Pancreas (tissue), 10 donors: ENCODE data around the gene KDM8. TPM values are rescaled to one million over a fixed set of nuclear protein-coding genes. Genes with fewer than 3 reads are reported as not detected.

Experiments
- ATAC-seq, 4 donors: fragments of 200-7000 bp; cut with Tn5 transposase; one replicate each; pipeline versions ENCODE4 v1.8.0 to v1.9.1; 2020; ENCODE audit warnings: mild to moderate bottlenecking in 4 of 4, moderate library complexity in 4 of 4
- DNase-seq, 6 donors: peaks; one replicate each; pipeline ENCODE4 v3.0.0-alpha.2; 2020
- FAIRE-seq: peaks from 2 replicates; lab custom pipeline; 2012; peaks lifted over from hg19 to GRCh38; lab: Jason Lieb, UNC
- H3K27ac ChIP-seq, 4 donors: fragments of 200-600 bp; sonication (generic); 1 replicate in 3 of 4; 2 replicates in 1 of 4; pipeline versions ENCODE4 v1.5.0 to v1.8.0; 2020
- H3K27me3 ChIP-seq, 4 donors: fragments of 200-600 bp; one replicate each; pipeline ENCODE4 v1.8.0; 2021
- H3K36me3 ChIP-seq, 3 donors: fragments of 200-600 bp; sonication (generic) in 1 of 3; one replicate each; pipeline versions ENCODE4 v1.5.0 to v1.8.0; 2020 to 2021
- H3K4me1 ChIP-seq, 3 donors: fragments of 200-600 bp; one replicate each; pipeline ENCODE4 v1.8.0; 2021
- H3K4me3 ChIP-seq, 4 donors: fragments of 200-600 bp; sonication (generic) in 2 of 4; one replicate each; pipeline versions ENCODE4 v1.5.0 to v1.8.0; 2020 to 2021
- H3K9me3 ChIP-seq, 4 donors: fragments of 200-600 bp; one replicate each; pipeline ENCODE4 v1.8.0; 2021
- WGBS, 2 donors: extraction: QIAGEN DNeasy Blood & Tissue Kit; methylation state at CpG; one replicate each; pipeline ENCODE4 v1.1.7; 2013; 5-methylcytosine and 5-hydroxymethylcytosine counted together
- intact Hi-C, 3 donors: fragments of 100-400 bp; cut with DNase I; formaldehyde crosslinking; loops; one replicate each; pipeline versions ENCODE4 v1.11.1 to v1.14.2; 2022
- polyA plus RNA-seq, 2 donors: library from polyadenylated mRNA; stranded (reverse); fragments of 200-250 nt; gene quantifications; one replicate each; pipeline ENCODE4 v1.2.3, GENCODE V29; 2013
- total RNA-seq, 6 donors: library from RNA; stranded (reverse); fragmentation: NEBNext Ultra II Directional in 4 of 6; extraction: Animal tissue kit (Norgen Biotek cat#: 25700) in 4 of 6; gene quantifications; one replicate each; pipeline versions ENCODE4 v1.2.1 to v1.2.4, GENCODE V29; 2021 to 2023
- TF ChIP-seq, protein P1 (sequence below), 4 donors: fragments of 200-600 bp; sonication (generic) in 3 of 4; IDR thresholded peaks; one replicate each; pipeline versions ENCODE4 v1.5.0 to v1.8.0; 2021; ENCODE audit warnings: antibody characterized with exemption in 4 of 4
- donor health status: healthy with polysubstance abuse.
- donor health status: DM: no; HTN: no; CAD: no; lungs with moderate emphysema.
- donor health status: DM: no; HTN: no; CAD: no.
- donor health status: control.
- donor health status: control.
- donor health status: Bipolar disorder and iron deficiency.
- donor health status: DM: yes; HTN: yes; CAD: no.
- donor health status: DM: no; HTN: no; CAD: no.
- donor health status: DM: no; HTN: no; CAD: no.
- donor health status: DM: yes; HTN: yes; CAD: no.

Gene KDM8
- total and polyA plus RNA-seq, 8 donors = 4.7 to 17.7 (median 6.8) TPM

DNA sequence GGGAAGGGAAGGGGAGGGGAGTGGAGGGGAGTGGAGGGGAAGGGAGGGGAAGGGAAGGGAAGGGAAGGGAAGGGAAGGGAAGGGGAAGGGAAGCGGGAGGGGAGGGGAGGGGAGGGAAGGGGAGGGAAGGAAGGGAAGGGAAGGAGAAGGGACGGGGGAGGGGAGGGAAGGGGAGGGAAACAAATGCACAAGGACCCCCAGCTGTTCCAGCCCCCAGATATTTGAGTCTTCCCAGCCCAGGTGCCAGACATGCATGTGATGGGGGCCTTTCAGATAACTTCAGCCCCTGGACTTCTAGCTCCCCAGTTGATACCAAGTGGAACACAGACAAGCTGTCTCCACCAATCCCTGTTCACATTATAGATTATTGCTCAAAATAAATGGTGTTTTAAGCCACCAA is 14.7 kb upstream of the KDM8 start:
- H3K27me3 ChIP-seq = no peaks in the 10 kb centered on the region
- H3K9me3 ChIP-seq = no peaks in the 10 kb centered on the region
- DNase-seq = no peak
- no peak for FAIRE-seq
- TF ChIP-seq, protein P1, sequence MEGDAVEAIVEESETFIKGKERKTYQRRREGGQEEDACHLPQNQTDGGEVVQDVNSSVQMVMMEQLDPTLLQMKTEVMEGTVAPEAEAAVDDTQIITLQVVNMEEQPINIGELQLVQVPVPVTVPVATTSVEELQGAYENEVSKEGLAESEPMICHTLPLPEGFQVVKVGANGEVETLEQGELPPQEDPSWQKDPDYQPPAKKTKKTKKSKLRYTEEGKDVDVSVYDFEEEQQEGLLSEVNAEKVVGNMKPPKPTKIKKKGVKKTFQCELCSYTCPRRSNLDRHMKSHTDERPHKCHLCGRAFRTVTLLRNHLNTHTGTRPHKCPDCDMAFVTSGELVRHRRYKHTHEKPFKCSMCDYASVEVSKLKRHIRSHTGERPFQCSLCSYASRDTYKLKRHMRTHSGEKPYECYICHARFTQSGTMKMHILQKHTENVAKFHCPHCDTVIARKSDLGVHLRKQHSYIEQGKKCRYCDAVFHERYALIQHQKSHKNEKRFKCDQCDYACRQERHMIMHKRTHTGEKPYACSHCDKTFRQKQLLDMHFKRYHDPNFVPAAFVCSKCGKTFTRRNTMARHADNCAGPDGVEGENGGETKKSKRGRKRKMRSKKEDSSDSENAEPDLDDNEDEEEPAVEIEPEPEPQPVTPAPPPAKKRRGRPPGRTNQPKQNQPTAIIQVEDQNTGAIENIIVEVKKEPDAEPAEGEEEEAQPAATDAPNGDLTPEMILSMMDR (IDR thresholded peaks at IDR 0.05) = no peak
- peaks cover 3 to 16% (median 4%) of the 10 kb centered on the region in 3 donors for H3K4me1 ChIP-seq
- no peak overlapping the region for H3K4me3 ChIP-seq
- H3K36me3 ChIP-seq = no peaks in the 10 kb centered on the region
- peak overlapping the region in 1 of 4 donors; percentile 75 for H3K27ac ChIP-seq
- no peak for ATAC-seq
- intact Hi-C loops = loop anchor here in 1 of 3 donors (10.0 kb wide), 1 partner anchor 46 kb away; no protein-coding TSS in a partner anchor
- WGBS, 2 donors = 78 to 98% methylated on average over 1 to 2 of the region's 2 CpGs

- peak overlapping the region; percentile 39 to 75 (median 54) for H3K27ac ChIP-seq
- TF ChIP-seq, protein P1 (IDR thresholded peaks at IDR 0.05) = no peak
- peaks cover 3 to 16% (median 4%) of the 10 kb centered on the region in 3 donors for H3K4me1 ChIP-seq
- no peaks in the 10 kb centered on the region for H3K27me3 ChIP-seq
- no peaks in the 10 kb centered on the region for H3K36me3 ChIP-seq
- H3K4me3 ChIP-seq = peak overlapping the region in 1 of 4 donors; percentile 3
- H3K9me3 ChIP-seq = no peaks in the 10 kb centered on the region
- DNase-seq (peak; percentile 68 to 89 (median 82)), FAIRE-seq (no peak), ATAC-seq (peak; percentile 90 to 96 (median 94))
- intact Hi-C loops = loop anchor here in 1 of 3 donors (10.0 kb wide), 1 partner anchor 45 kb away; no protein-coding TSS in a partner anchor
- 17% methylated on average over 13 of the region's 13 CpGs for WGBS, 2 donors
Measured at GRCh38 chr16:27189335-27189972, 13.9 kb upstream of the KDM8 start.

DNA sequence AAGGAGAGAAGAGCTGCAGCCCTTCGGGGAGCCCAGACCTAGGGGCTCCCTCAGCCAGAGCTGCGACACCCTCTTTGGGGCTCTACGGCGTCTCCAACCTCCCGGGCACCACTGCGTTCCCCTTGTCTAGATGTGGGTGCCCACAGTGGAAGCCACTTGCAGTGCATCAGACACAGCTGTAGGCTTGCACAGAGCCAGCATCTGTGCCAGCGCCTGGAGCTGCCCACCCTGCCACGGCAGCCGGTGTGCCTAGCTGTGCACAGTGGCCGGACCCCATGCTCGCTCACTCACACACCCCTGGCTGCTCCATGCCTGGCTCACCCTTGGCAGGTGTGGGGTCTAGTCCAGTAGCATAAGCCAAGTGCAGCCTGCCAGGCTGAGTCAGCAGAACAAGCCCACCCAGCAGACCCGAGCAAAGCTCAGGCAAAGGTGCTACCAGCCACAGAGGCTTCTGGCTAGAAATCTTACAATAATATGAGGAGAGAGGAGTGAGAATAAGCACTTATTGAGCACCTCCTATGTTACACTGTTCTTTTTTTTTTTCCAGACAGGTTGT is 12.9 kb upstream of the KDM8 start:
- TF ChIP-seq, protein P1 (IDR thresholded peaks at IDR 0.05) = no peak
- Histone ChIP-seq H3K27me3 (no peaks in the 10 kb centered on the region), H3K4me1 (peaks cover 3 to 16% (median 4%) of the 10 kb centered on the region in 3 donors), H3K36me3 (no peaks in the 10 kb centered on the region), H3K27ac (peak overlapping the region in 2 of 4 donors; percentile 16 to 75), H3K9me3 (no peaks in the 10 kb centered on the region), H3K4me3 (no peak overlapping the region)
- ATAC-seq (no peak), FAIRE-seq (no peak), DNase-seq (no peak)
- 96 to 97% methylated on average over 12 of the region's 12 CpGs for WGBS, 2 donors
- intact Hi-C loops = no loop called here

- H3K27ac ChIP-seq = no peak overlapping the region
- H3K4me1 ChIP-seq = peaks cover 3 to 16% (median 4%) of the 10 kb centered on the region in 3 donors
- DNase-seq = no peak
- no peaks in the 10 kb centered on the region for H3K27me3 ChIP-seq
- FAIRE-seq = no peak
- intact Hi-C loops = no loop called here
- ATAC-seq = no peak
- WGBS, 2 donors = 66 to 67% methylated on average over 7 of the region's 7 CpGs
- H3K4me3 ChIP-seq = no peak overlapping the region
- TF ChIP-seq, protein P1 (IDR thresholded peaks at IDR 0.05) = no peak
- H3K9me3 ChIP-seq = no peaks in the 10 kb centered on the region
- H3K36me3 ChIP-seq = no peaks in the 10 kb centered on the region
Measured at GRCh38 chr16:27191352-27191924, 11.9 kb upstream of the KDM8 start.
